GM06990 (cell line): ENCODE results near the gene CATSPERB.

Experiments used
- DNase-seq: peaks from one replicate; pipeline ENCODE4 v3.0.0-alpha.2; 2011; ENCODE audit not compliant: insufficient read length; ENCODE audit errors: extremely low read depth
- H3K27me3 ChIP-seq: replicated peaks from 2 replicates; pipeline ENCODE4 v1.6.0; 2011; ENCODE audit warnings: low read length; ENCODE audit not compliant: control insufficient read depth, insufficient read depth
- H3K36me3 ChIP-seq: 2 replicates; pipeline ENCODE4 v1.5.1; 2011; ENCODE audit warnings: low read length; ENCODE audit not compliant: control insufficient read depth, insufficient read depth
- H3K4me3 ChIP-seq: replicated peaks from 2 replicates; pipeline ENCODE4 v1.5.1; 2011; ENCODE audit warnings: low read depth, mild to moderate bottlenecking, control low read depth, low read length
- CTCF ChIP-seq: IDR thresholded peaks from 2 replicates; pipeline ENCODE4 v1.5.1; 2011; ENCODE audit warnings: low read length, control low read depth, mild to moderate bottlenecking, inconsistent platforms; ENCODE audit not compliant: insufficient read depth, poor library complexity, severe bottlenecking

The CATSPERB gene

GRCh38 chr14:91751719-91752118 is 19.8 kb upstream of the CATSPERB start:
- H3K27me3 ChIP-seq = no peaks in the 10 kb centered on the region
- H3K4me3 ChIP-seq = no peak overlapping the region
- DNase-seq = no peak
- no peaks in the 10 kb centered on the region for H3K36me3 ChIP-seq
- no peak for TF ChIP-seq CTCF

GRCh38 chr14:91750634-91751198 is 18.8 kb upstream of the CATSPERB start:
- Histone ChIP-seq H3K4me3 (no peak overlapping the region), H3K36me3 (no peaks in the 10 kb centered on the region), H3K27me3 (no peaks in the 10 kb centered on the region)
- no peak for TF ChIP-seq CTCF
- DNase-seq = no peak

GRCh38 chr14:91749868-91750267 is 18.0 kb upstream of the CATSPERB start:
- no peak for TF ChIP-seq CTCF
- no peaks in the 10 kb centered on the region for H3K27me3 ChIP-seq
- H3K4me3 ChIP-seq = no peak overlapping the region
- DNase-seq = no peak
- no peaks in the 10 kb centered on the region for H3K36me3 ChIP-seq

GRCh38 chr14:91748049-91748448 is 16.2 kb upstream of the CATSPERB start:
- TF ChIP-seq CTCF = no peak
- no peak for DNase-seq
- no peaks in the 10 kb centered on the region for H3K36me3 ChIP-seq
- no peak overlapping the region for H3K4me3 ChIP-seq
- no peaks in the 10 kb centered on the region for H3K27me3 ChIP-seq

GRCh38 chr14:91745344-91745743 is 13.5 kb upstream of the CATSPERB start:
- Histone ChIP-seq H3K27me3 (no peaks in the 10 kb centered on the region), H3K4me3 (no peak overlapping the region), H3K36me3 (no peaks in the 10 kb centered on the region)
- no peak for TF ChIP-seq CTCF
- DNase-seq = no peak

- H3K36me3 ChIP-seq = no peaks in the 10 kb centered on the region
- TF ChIP-seq CTCF = no peak
- no peak for DNase-seq
- H3K4me3 ChIP-seq = no peak overlapping the region
- H3K27me3 ChIP-seq = no peaks in the 10 kb centered on the region
Observed at GRCh38 chr14:91744068-91744480, 12.2 kb upstream of the CATSPERB start.
